Transverse colon (tissue), 4 donors: ENCODE data around the gene TMBIM6.
"Not testable (repeated sequence)": the region's sequence is repeated elsewhere in the genome, so short reads cannot be mapped to it uniquely, and the experiment has no call there.

Source experiments
- POLR2A ChIP-seq: fragments of 450-650 bp; IDR thresholded peaks from one replicate; pipeline ENCODE4 v1.6.1; 2016; ENCODE audit warnings: antibody characterized with exemption, mild to moderate bottlenecking, moderate library complexity
- POLR2AphosphoS5 ChIP-seq, 3 donors: sonication (generic); formaldehyde crosslinking; IDR thresholded peaks; one replicate each; pipeline ENCODE4 v1.6.1; 2016; ENCODE audit warnings: antibody characterized with exemption in 3 of 3
- TF ChIP-seq, protein P1 (sequence below), 5 experiments: fragments of 200-600 bp in 3 of 5; fragments of 450-650 bp in 2 of 5; sonication (generic) in 3 of 5; IDR thresholded peaks; 1 replicate in 2 of 5; 2 replicates in 3 of 5; pipeline ENCODE4 v1.5.1; 2016 to 2017; ENCODE audit warnings: antibody characterized with exemption in 5 of 5, inconsistent platforms in 3 of 5, mild to moderate bottlenecking in 2 of 5, moderate library complexity in 1 of 5

- TF ChIP-seq, protein P1, sequence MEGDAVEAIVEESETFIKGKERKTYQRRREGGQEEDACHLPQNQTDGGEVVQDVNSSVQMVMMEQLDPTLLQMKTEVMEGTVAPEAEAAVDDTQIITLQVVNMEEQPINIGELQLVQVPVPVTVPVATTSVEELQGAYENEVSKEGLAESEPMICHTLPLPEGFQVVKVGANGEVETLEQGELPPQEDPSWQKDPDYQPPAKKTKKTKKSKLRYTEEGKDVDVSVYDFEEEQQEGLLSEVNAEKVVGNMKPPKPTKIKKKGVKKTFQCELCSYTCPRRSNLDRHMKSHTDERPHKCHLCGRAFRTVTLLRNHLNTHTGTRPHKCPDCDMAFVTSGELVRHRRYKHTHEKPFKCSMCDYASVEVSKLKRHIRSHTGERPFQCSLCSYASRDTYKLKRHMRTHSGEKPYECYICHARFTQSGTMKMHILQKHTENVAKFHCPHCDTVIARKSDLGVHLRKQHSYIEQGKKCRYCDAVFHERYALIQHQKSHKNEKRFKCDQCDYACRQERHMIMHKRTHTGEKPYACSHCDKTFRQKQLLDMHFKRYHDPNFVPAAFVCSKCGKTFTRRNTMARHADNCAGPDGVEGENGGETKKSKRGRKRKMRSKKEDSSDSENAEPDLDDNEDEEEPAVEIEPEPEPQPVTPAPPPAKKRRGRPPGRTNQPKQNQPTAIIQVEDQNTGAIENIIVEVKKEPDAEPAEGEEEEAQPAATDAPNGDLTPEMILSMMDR (IDR thresholded peaks at IDR 0.05), result not testable (repeated sequence)
- TF ChIP-seq POLR2A; POLR2AphosphoS5 (IDR thresholded peaks at IDR 0.05): not testable (repeated sequence)
Observed at GRCh38 chr12:49773102-49773501, 31.7 kb downstream of the TMBIM6 start.
